KOPT-K1 (cell line): ENCODE measurements around the gene EMSY.
"Not testable (repeated sequence)": the region's sequence is repeated elsewhere in the genome, so short reads cannot be mapped to it uniquely, and the experiment has no call there.

Experiments used
- H3K27ac ChIP-seq: fragments of 200-600 bp; sonication (generic); 2 replicates; pipeline ENCODE4 v1.5.1; 2016; ENCODE audit warnings: antibody characterized with exemption, mild to moderate bottlenecking, low read depth, low read length; ENCODE audit not compliant: poor library complexity, severe bottlenecking
- H3K36me3 ChIP-seq: fragments of 200-600 bp; sonication (generic); 2 replicates; pipeline ENCODE4 v1.5.1; 2017; ENCODE audit warnings: antibody characterized with exemption, mild to moderate bottlenecking, low read length, moderate library complexity; ENCODE audit not compliant: insufficient read depth
- H3K9me3 ChIP-seq: fragments of 200-600 bp; sonication (generic); 2 replicates; pipeline ENCODE4 v1.5.1; 2017; ENCODE audit warnings: antibody characterized with exemption, low read length, mild to moderate bottlenecking; ENCODE audit not compliant: insufficient read depth, poor library complexity, severe bottlenecking

The EMSY gene

GRCh38 chr11:76566811-76567210, 122.0 kb downstream of the EMSY start:
- H3K36me3 ChIP-seq, result no peaks in the 10 kb centered on the region
- H3K27ac ChIP-seq, result no peak overlapping the region
- H3K9me3 ChIP-seq, result no peaks in the 10 kb centered on the region

- no peaks in the 10 kb centered on the region for H3K9me3 ChIP-seq
- no peak overlapping the region for H3K27ac ChIP-seq
- H3K36me3 ChIP-seq, result no peaks in the 10 kb centered on the region
These were observed 122.4 kb downstream of the EMSY start for GRCh38 chr11:76567261-76567660.

GRCh38 chr11:76568139-76568538, 123.3 kb downstream of the EMSY start:
- no peaks in the 10 kb centered on the region for H3K9me3 ChIP-seq
- no peak overlapping the region for H3K27ac ChIP-seq
- no peaks in the 10 kb centered on the region for H3K36me3 ChIP-seq

- no peaks in the 10 kb centered on the region for H3K9me3 ChIP-seq
- no peak overlapping the region for H3K27ac ChIP-seq
- no peaks in the 10 kb centered on the region for H3K36me3 ChIP-seq
These were observed 123.8 kb downstream of the EMSY start for GRCh38 chr11:76568621-76569020.

GRCh38 chr11:76572181-76572875, 127.5 kb downstream of the EMSY start:
- not testable (repeated sequence) for H3K9me3 ChIP-seq, H3K27ac ChIP-seq, H3K36me3 ChIP-seq

GRCh38 chr11:76574406-76574805, 129.6 kb downstream of the EMSY start:
- Histone ChIP-seq H3K27ac (no peak overlapping the region), H3K9me3 (no peaks in the 10 kb centered on the region), H3K36me3 (no peaks in the 10 kb centered on the region)

GRCh38 chr11:76574879-76575278, 130.1 kb downstream of the EMSY start:
- H3K27ac ChIP-seq, result no peak overlapping the region
- H3K9me3 ChIP-seq, result no peaks in the 10 kb centered on the region
- no peaks in the 10 kb centered on the region for H3K36me3 ChIP-seq

- Histone ChIP-seq H3K27ac (no peak overlapping the region), H3K9me3 (no peaks in the 10 kb centered on the region), H3K36me3 (no peaks in the 10 kb centered on the region)
These were observed 132.6 kb downstream of the EMSY start for GRCh38 chr11:76577226-76577920.

GRCh38 chr11:76577921-76578653, 133.3 kb downstream of the EMSY start:
- no peaks in the 10 kb centered on the region for H3K36me3 ChIP-seq
- H3K27ac ChIP-seq, result no peak overlapping the region
- H3K9me3 ChIP-seq, result no peaks in the 10 kb centered on the region

- no peaks in the 10 kb centered on the region for H3K9me3 ChIP-seq
- H3K36me3 ChIP-seq, result no peaks in the 10 kb centered on the region
- H3K27ac ChIP-seq, result no peak overlapping the region
These were observed 133.8 kb downstream of the EMSY start for GRCh38 chr11:76578654-76579055.

GRCh38 chr11:76579056-76579751, 134.4 kb downstream of the EMSY start:
- Histone ChIP-seq H3K9me3 (no peaks in the 10 kb centered on the region), H3K27ac (no peak overlapping the region)

GRCh38 chr11:76579752-76580151, 134.9 kb downstream of the EMSY start:
- Histone ChIP-seq H3K27ac (no peak overlapping the region), H3K9me3 (no peaks in the 10 kb centered on the region), H3K36me3 (no peaks in the 10 kb centered on the region)

More at GRCh38 chr11:76579056-76579751, 134.4 kb downstream of the EMSY start:
- no peaks in the 10 kb centered on the region for H3K36me3 ChIP-seq

- not testable (repeated sequence) for H3K27ac ChIP-seq, H3K9me3 ChIP-seq, H3K36me3 ChIP-seq
These were observed 137.7 kb downstream of the EMSY start for GRCh38 chr11:76582471-76582870.

GRCh38 chr11:76587820-76588454, 143.1 kb downstream of the EMSY start:
- Histone ChIP-seq H3K36me3 (no peaks in the 10 kb centered on the region), H3K27ac (no peak overlapping the region)

More at GRCh38 chr11:76587820-76588454, 143.1 kb downstream of the EMSY start:
- H3K9me3 ChIP-seq, result no peaks in the 10 kb centered on the region
